HepG2 (cell line): ENCODE results near the gene SMIM29. TPM values are rescaled to one million over a fixed set of nuclear protein-coding genes. Genes with fewer than 3 reads are reported as not detected.
A peak's percentile ranks its signal among the peaks of the same experiment; 100 is the strongest.

ENCODE experiments used
- KDM5A ChIP-seq: fragments of 200-600 bp; sonication (generic); IDR thresholded peaks from 2 replicates; pipeline ENCODE4 v1.7.0; 2018; ENCODE audit warnings: antibody characterized with exemption, mild to moderate bottlenecking, low read length, borderline replicate concordance
- MAFG ChIP-seq: sonication (generic); formaldehyde crosslinking; IDR thresholded peaks from 2 replicates; pipeline ENCODE4 v1.5.1; 2020; ENCODE audit warnings: mild to moderate bottlenecking, missing genetic modification reagents
- MNT ChIP-seq: fragments of 450-650 bp; IDR thresholded peaks from 2 replicates; pipeline ENCODE4 v1.6.1; 2016
- MTERF4 ChIP-seq: sonication (generic); formaldehyde crosslinking; IDR thresholded peaks from 2 replicates; pipeline ENCODE4 v1.8.0; 2023; ENCODE audit warnings: mild to moderate bottlenecking, missing genetic modification reagents
- THYN1 ChIP-seq: sonication (generic); formaldehyde crosslinking; IDR thresholded peaks from 2 replicates; pipeline ENCODE4 v1.8.1; 2023; ENCODE audit warnings: low read depth, mild to moderate bottlenecking, moderate library complexity, missing genetic modification reagents, borderline replicate concordance
- TOE1 ChIP-seq: sonication (generic); formaldehyde crosslinking; IDR thresholded peaks from 2 replicates; pipeline ENCODE4 v1.4.0; 2020; ENCODE audit warnings: mild to moderate bottlenecking, missing genetic modification reagents
- ZNF264 ChIP-seq: sonication (generic); formaldehyde crosslinking; IDR thresholded peaks from 2 replicates; pipeline ENCODE4 v1.4.0; 2020; ENCODE audit warnings: missing genetic modification reagents
- ZNF276 ChIP-seq: sonication (generic); formaldehyde crosslinking; IDR thresholded peaks from 2 replicates; pipeline ENCODE4 v1.4.0; 2020; ENCODE audit warnings: mild to moderate bottlenecking, low read depth, missing genetic modification reagents
- ZNF33A ChIP-seq: sonication (generic); formaldehyde crosslinking; IDR thresholded peaks from 2 replicates; pipeline ENCODE4 v1.5.1; 2020; ENCODE audit warnings: missing genetic modification reagents, mild to moderate bottlenecking, moderate library complexity, borderline replicate concordance
- ZNF670 ChIP-seq: sonication (generic); formaldehyde crosslinking; IDR thresholded peaks from 2 replicates; pipeline ENCODE4 v1.8.0; 2022; ENCODE audit warnings: mild to moderate bottlenecking, missing genetic modification reagents, borderline replicate concordance
- ZSCAN25 ChIP-seq: sonication (generic); formaldehyde crosslinking; IDR thresholded peaks from 2 replicates; pipeline ENCODE4 v1.8.0; 2022; ENCODE audit warnings: mild to moderate bottlenecking, missing genetic modification reagents
- polyA plus RNA-seq, 8 experiments: library from polyadenylated mRNA; depleted of rRNA in 3 of 8; stranded (reverse) in 7 of 8; unstranded in 1 of 8; fragments of >200 nt; fragmentation: Illumina TruSeq in 4 of 8; extraction: Trizol in 4 of 8; gene quantifications; 2 replicates each; pipeline versions ENCODE4 v1.2.1 to v1.2.3, GENCODE V29; 2011 to 2016; ENCODE audit warnings: low read depth in 4 of 8, missing spikeins in 1 of 8, mixed read lengths in 1 of 8; ENCODE audit not compliant: insufficient read depth in 1 of 8
- total RNA-seq, 5 experiments: library from RNA; depleted of rRNA; stranded (reverse); fragments of >200 nt; fragmentation: Illumina TruSeq; extraction: Trizol; gene quantifications; 2 replicates each; pipeline ENCODE4 v1.2.3, GENCODE V29; 2016; ENCODE audit warnings: low read depth in 1 of 5
- TF ChIP-seq, protein P1 (sequence below): sonication (generic); formaldehyde crosslinking; IDR thresholded peaks from 2 replicates; pipeline ENCODE4 v1.4.0; 2020; ENCODE audit warnings: missing genetic modification reagents
- TF ChIP-seq, protein P2 (sequence below): IDR thresholded peaks from 2 replicates; pipeline ENCODE4 v1.6.1; 2016; ENCODE audit warnings: low read depth, borderline replicate concordance
- TF ChIP-seq, protein P3 (sequence below): sonication (generic); formaldehyde crosslinking; IDR thresholded peaks from 2 replicates; pipeline ENCODE4 v1.4.0; 2020; ENCODE audit warnings: missing genetic modification reagents, borderline replicate concordance
- TF ChIP-seq, protein P4 (sequence below): sonication (generic); formaldehyde crosslinking; IDR thresholded peaks from 2 replicates; pipeline ENCODE4; 2020; ENCODE audit warnings: missing genetic modification reagents, mild to moderate bottlenecking, borderline replicate concordance

The SMIM29 gene
- total and polyA plus RNA-seq, 2 of the 13 experiments (the other 11 are each of a cell fraction or from before 2014, with no cell fraction given): 8.8 to 15.3 TPM

DNA sequence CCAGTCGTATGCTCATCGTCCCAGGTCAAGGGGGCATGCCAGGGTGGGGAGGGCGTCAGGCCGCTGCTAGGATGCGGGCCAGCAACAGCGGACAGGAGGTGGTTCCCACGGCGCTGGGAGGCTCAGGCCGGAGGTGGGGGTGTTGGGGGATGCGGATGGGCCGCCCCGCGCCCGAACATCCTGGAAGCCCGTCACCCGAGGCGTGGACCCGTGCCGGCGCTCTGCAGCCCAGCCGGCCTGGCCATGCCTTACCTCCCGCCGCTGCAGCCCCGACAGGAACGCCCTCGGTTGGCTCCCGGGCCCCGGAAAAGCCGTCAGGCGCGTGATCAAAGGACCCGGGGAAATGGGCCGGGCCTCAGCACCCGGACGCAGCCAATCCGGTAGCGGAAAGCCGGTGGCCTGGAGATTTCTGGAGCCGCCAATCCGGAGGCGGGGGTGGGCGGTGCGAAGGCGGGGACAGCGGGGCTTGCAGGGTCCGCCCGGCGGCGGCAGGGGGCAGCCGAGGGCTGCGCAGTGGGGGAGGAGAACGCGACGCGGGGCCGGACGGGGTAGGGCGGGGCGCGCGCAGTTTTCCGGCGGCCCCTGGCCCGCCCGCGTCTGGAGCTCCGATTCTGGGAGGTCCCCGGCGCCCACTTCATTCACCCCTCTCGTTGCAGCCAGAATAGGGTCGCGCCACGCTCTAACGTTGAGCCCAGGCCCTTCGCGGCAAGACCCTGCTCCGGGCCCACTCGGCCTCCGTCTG is at the start of gene SMIM29 (continued):
- TF ChIP-seq MNT (0 out of 2 replicates have a peak, but pooled peaks have one; percentile 32), ZSCAN25 (CRISPR knock-in tag) (peak; percentile 28; the same call in 1 of the 2 replicates), ZNF670 (CRISPR knock-in tag) (peak; percentile 91; the same call in 1 of the 2 replicates), ZNF276 (no peak), MTERF4 (CRISPR knock-in tag) (no peak; the same call in 1 of the 2 replicates), ZNF264 (CRISPR knock-in tag) (no peak; the same call in 1 of the 2 replicates), MAFG (CRISPR knock-in tag) (no peak), KDM5A (no peak; the same call in 1 of the 2 replicates), THYN1 (CRISPR knock-in tag) (no peak), ZNF33A (peak; percentile 39; the same call in 1 of the 2 replicates), TOE1 (CRISPR knock-in tag) (no peak)
- TF ChIP-seq, protein P1, sequence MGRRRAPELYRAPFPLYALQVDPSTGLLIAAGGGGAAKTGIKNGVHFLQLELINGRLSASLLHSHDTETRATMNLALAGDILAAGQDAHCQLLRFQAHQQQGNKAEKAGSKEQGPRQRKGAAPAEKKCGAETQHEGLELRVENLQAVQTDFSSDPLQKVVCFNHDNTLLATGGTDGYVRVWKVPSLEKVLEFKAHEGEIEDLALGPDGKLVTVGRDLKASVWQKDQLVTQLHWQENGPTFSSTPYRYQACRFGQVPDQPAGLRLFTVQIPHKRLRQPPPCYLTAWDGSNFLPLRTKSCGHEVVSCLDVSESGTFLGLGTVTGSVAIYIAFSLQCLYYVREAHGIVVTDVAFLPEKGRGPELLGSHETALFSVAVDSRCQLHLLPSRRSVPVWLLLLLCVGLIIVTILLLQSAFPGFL (CRISPR knock-in tag): no peak
- TF ChIP-seq, protein P2, sequence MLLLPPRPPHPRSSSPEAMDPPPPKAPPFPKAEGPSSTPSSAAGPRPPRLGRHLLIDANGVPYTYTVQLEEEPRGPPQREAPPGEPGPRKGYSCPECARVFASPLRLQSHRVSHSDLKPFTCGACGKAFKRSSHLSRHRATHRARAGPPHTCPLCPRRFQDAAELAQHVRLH (CRISPR knock-in tag): no peak
- TF ChIP-seq, protein P3, sequence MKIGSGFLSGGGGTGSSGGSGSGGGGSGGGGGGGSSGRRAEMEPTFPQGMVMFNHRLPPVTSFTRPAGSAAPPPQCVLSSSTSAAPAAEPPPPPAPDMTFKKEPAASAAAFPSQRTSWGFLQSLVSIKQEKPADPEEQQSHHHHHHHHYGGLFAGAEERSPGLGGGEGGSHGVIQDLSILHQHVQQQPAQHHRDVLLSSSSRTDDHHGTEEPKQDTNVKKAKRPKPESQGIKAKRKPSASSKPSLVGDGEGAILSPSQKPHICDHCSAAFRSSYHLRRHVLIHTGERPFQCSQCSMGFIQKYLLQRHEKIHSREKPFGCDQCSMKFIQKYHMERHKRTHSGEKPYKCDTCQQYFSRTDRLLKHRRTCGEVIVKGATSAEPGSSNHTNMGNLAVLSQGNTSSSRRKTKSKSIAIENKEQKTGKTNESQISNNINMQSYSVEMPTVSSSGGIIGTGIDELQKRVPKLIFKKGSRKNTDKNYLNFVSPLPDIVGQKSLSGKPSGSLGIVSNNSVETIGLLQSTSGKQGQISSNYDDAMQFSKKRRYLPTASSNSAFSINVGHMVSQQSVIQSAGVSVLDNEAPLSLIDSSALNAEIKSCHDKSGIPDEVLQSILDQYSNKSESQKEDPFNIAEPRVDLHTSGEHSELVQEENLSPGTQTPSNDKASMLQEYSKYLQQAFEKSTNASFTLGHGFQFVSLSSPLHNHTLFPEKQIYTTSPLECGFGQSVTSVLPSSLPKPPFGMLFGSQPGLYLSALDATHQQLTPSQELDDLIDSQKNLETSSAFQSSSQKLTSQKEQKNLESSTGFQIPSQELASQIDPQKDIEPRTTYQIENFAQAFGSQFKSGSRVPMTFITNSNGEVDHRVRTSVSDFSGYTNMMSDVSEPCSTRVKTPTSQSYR (CRISPR knock-in tag): peak; percentile 78; the same call in 1 of the 2 replicates
- TF ChIP-seq, protein P4, sequence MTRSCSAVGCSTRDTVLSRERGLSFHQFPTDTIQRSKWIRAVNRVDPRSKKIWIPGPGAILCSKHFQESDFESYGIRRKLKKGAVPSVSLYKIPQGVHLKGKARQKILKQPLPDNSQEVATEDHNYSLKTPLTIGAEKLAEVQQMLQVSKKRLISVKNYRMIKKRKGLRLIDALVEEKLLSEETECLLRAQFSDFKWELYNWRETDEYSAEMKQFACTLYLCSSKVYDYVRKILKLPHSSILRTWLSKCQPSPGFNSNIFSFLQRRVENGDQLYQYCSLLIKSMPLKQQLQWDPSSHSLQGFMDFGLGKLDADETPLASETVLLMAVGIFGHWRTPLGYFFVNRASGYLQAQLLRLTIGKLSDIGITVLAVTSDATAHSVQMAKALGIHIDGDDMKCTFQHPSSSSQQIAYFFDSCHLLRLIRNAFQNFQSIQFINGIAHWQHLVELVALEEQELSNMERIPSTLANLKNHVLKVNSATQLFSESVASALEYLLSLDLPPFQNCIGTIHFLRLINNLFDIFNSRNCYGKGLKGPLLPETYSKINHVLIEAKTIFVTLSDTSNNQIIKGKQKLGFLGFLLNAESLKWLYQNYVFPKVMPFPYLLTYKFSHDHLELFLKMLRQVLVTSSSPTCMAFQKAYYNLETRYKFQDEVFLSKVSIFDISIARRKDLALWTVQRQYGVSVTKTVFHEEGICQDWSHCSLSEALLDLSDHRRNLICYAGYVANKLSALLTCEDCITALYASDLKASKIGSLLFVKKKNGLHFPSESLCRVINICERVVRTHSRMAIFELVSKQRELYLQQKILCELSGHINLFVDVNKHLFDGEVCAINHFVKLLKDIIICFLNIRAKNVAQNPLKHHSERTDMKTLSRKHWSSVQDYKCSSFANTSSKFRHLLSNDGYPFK (CRISPR knock-in tag): peak; percentile 39; the same call in 1 of the 2 replicates
